Smooth muscle cell of the brain vasculature (primary cell): Measurements from ENCODE around the gene WDR37.
"Not testable (repeated sequence)": the region's sequence is repeated elsewhere in the genome, so short reads cannot be mapped to it uniquely, and the experiment has no call there.

Experiments used
- DNase-seq: peaks from one replicate; pipeline ENCODE4 v3.0.0-alpha.2; 2012; ENCODE audit warnings: low read depth, low spot score

WDR37 gene, protein sequence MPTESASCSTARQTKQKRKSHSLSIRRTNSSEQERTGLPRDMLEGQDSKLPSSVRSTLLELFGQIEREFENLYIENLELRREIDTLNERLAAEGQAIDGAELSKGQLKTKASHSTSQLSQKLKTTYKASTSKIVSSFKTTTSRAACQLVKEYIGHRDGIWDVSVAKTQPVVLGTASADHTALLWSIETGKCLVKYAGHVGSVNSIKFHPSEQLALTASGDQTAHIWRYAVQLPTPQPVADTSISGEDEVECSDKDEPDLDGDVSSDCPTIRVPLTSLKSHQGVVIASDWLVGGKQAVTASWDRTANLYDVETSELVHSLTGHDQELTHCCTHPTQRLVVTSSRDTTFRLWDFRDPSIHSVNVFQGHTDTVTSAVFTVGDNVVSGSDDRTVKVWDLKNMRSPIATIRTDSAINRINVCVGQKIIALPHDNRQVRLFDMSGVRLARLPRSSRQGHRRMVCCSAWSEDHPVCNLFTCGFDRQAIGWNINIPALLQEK

DNA sequence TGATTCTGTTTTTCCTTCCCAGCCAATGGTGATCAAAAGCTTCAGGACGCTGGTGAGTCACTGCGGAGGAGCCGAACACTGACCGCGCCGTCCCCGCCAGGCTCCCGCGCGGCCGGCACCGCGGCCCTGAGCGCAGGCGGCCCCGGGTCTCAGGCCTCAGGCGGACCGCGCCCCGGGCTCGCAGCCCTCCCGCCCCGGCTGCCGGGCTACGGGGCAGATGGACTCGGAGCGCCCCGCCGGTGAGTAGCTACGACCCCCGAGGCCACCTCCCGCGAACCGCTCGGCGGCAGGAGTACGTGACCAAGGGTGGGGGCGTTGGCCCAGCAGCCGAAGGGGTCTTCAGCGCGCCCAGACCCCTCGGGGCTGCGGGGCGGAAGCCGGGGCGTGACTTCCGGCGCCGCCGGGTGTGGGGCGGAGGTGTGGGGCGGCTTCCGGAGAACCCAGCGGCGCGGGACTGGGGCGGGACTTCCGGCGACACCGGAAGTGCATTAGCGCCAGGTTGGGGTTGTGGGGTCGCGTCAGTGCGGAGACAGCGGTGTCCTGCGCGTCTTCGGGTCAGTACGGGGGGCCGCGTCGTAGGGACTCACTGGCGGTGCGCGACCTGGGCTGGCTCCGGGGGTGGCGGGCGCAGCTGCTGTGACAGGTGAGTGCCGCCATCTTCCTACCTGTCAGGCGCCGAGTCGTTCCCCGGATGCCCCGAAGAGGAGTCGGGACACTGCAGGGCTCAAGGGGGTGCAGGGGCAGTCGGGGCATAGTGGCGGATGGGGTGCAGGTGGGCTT is at the start of gene WDR37:
WDR37 (plus strand) TSS at position 60 of the 780 bp plus-strand sequence. CDS start 15,771 bp downstream, outside the sequence.
- DNase-seq, result no peak

DNA sequence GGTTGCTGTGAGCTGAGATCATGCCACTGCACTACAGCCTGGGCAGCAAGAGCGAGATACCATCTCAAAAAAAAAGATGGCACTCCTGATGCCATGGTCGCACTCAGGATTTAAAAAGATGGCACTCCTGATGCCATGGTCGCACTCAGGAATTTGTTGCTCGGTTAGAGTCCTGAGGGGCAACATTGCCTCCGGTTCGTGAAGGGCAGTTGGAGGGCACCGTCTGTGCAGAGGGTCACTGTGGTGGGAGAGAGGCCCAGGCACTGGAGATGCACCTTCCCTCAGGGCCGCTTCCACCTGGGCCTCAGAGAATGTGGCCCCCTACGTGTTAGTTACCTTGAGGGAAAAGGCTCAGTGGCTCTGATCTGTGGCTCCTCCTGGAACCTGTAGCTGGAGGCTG is 49.6 kb upstream of the WDR37 start:
- no peak for DNase-seq

DNA sequence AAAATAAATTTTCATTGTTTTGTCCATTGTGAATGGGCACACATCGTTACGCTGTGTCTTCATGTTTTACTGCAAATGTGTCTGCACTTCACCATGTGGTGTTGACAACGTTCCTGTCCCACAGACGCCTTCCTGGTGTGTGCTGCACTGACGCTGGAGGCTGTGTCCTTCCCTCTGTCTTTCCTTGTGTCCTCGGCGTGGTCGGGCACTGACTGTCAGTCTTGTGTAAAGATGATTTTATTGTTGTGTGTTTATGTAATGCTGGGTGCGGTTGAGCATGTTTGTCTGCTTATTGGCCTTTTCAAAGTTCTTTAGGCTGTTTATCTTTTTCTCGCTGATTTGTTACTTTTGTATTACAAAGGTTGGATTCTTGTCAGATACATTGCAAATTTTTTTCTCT is 48.6 kb upstream of the WDR37 start:
- DNase-seq, result no peak

- DNase-seq, result no peak
Measured at GRCh38 chr10:1009071-1009494, 47.1 kb upstream of the WDR37 start.

GRCh38 chr10:1009947-1010346 is 46.2 kb upstream of the WDR37 start:
- DNase-seq, result not testable (repeated sequence)

DNA sequence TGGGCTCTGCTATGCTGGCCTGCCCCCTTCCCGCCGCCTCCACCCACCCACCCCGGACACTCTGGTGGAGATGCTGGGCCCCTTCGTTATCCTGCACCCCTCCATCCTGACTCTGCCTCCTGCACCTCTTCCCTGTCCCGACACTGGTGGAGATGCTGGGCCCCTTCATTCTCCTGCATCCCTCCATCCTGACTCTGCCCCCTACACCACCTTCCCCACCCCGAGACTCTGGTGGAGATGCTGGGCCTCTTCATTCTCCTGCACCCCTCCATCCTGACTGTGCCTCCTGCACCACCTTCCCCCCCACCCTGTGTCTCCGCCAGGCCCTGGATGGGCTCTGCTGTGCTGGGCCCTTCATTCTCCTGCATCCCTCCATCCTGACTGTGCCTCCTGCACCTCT is 45.5 kb upstream of the WDR37 start:
- DNase-seq, result no peak

GRCh38 chr10:1011696-1012095 is 44.5 kb upstream of the WDR37 start:
- DNase-seq, result no peak

GRCh38 chr10:1015688-1016087 is 40.5 kb upstream of the WDR37 start:
- no peak for DNase-seq

- no peak for DNase-seq
Measured at GRCh38 chr10:1019362-1019761, 36.8 kb upstream of the WDR37 start.

- DNase-seq, result no peak
Measured at GRCh38 chr10:1020460-1020859, 35.7 kb upstream of the WDR37 start.

- no peak for DNase-seq
Measured at GRCh38 chr10:1020958-1021357, 35.2 kb upstream of the WDR37 start.

GRCh38 chr10:1022413-1022812 is 33.8 kb upstream of the WDR37 start:
- DNase-seq, result no peak

GRCh38 chr10:1024103-1024502 is 32.1 kb upstream of the WDR37 start:
- DNase-seq, result no peak

DNA sequence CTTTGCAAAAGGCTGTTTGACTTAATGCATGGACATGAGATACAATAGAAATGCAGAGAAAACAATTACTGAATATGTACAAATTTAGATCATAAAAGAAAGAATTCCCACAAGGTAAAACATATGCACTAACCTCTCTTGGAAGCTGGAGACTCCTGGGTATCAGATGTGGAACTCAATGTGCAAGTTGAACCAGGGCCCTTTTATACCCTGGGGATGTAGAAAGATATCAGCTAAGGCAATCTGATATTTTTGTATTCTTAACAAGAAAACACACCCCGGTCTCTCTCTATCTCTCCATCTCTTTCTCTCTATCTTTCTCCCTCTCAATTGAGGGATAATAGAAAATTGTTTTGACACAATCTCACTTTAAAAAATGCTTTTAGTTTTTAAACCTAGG is 30.5 kb upstream of the WDR37 start, which contains the start of gene IDI2:
IDI2 (minus strand) TSS at position 177 of the 400 bp plus-strand sequence. CDS start 1,136 bp downstream, outside the sequence.
- no peak for DNase-seq

GRCh38 chr10:1026578-1026977 is 29.6 kb upstream of the WDR37 start:
- no peak for DNase-seq

- DNase-seq, result no peak
Measured at GRCh38 chr10:1029838-1030237, 26.3 kb upstream of the WDR37 start.

- no peak for DNase-seq
Measured at GRCh38 chr10:1033601-1034000, 22.6 kb upstream of the WDR37 start.

DNA sequence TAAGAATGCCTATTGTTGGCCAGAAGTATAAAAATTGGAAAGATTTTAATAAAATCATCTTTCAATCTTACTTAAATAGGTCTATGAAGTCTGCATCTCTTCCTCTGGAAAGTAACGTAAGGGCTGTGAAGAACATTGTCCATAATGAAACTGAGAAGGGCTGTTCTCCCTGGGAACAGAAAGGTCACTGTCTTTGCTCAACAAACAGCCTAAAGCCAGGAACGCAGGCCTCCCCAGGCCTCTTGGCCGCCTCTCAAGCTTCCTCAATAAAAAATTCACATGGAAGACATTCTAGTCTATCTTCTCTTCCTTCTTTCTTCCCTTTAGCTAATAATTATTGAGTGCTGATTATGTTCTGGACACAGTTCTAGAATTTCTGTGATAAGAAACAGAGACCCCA is 21.4 kb upstream of the WDR37 start:
- no peak for DNase-seq

DNA sequence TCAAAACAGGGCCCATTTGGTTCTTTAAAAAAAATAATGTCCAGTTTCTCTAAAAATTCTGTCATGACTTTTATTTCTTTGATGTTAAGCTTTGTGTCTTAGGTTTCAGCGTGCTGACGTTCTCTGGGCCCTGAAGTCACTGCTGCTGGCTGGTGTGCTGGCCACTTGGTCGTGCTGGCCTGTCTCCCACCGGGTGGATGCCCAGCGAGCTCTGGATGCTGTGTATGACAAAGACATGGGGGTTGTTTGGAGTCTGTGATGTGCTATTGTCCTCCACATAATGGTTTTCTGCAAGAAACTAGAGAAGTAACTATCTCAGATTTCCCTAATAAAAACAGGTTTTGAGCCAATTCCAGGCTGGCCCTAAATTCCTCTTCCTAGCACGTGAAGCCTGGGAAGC is 21.0 kb upstream of the WDR37 start:
- DNase-seq, result no peak

DNA sequence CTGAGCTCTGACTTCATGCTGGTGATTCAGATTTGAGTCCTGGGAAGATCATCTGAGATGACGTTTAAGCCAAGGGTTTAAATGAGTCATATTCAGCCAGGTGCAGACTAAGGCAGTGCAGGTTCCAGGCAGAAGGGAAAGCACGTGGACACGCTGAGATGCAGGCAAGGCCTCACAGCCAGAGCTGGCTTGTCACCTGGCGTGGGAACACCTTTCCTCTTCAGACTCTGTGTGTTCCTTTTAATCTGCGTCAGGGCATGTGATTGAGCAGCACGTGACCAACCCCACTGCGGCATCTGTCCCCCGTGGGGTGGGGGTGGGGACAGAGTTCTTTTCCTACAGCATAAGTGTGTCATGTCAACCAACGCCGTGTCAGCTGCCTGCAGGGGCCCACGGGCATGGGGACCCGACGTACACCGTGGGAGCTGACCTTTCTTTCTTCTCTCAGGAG is 19.8 kb upstream of the WDR37 start:
- DNase-seq, result no peak

DNA sequence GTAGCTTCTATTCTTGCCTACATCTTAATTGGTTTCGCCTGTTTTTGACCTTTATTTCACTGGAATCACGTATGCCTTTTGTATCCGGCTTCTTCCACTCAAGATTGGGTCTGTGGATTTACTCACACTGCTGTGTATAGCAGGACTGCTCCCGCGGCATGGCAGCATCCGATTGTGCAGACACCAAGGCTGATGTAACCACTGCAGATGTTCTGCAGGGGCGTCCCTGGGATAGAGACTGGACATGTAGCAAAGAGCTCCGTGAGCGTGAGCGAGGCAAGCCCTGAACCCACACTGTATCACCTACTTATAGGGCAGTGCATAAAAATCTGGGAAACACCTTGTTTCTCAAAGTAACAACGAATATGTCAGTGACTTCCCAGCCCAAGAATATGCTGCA is 19.1 kb upstream of the WDR37 start:
- DNase-seq, result no peak

DNA sequence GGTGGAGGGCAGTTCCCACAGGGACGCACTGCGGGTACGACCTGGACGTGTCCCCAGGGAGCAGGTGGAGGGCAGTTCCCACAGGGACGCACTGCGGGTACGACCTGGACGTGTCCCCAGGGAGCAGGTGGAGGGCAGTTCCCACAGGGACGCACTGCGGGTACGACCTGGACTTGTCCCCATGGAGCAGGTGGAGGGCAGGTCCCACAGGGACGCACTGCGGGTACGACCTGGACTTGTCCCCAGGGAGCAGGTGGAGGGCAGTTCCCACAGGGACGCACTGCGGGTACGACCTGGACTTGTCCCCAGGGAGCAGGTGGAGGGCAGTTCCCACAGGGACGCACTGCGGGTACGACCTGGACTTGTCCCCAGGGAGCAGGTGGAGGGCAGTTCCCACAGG is 17.4 kb upstream of the WDR37 start:
- not testable (repeated sequence) for DNase-seq

DNA sequence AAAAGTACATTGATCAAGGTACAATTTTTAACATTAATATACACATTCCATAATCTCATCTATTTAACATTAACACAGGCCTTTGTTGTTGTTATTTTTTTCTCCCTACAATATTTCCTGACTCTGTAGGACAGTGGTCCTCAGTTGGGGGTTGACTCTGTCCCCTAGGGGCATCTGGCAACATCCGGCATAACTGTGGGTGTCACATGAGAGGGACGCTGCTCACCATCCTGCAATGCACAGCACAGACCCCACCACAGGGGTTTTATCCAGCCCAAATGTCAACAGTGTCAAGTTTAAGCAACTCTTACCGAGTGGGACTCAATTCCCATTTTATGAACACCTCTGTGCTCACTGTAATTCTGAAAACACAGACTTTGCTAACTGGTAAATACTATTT is 16.1 kb upstream of the WDR37 start:
- no peak for DNase-seq
